ENCODE data around the gene NLRC3. TPM values are rescaled to one million over a fixed set of nuclear protein-coding genes. Genes with fewer than 3 reads are reported as not detected.

NLRC3 gene
- total RNA-seq, 1 experiment from 2014 or later: 0.09 TPM

- BruUV-seq (replicated peaks): TSS peak; percentile 22
- Histone ChIP-seq H3K36me3 (ENCODE audit: insufficient read depth, low read length, poor library complexity, severe bottlenecking) (no peaks in the 10 kb centered on the region), H3K9me3 (ENCODE audit: low read depth, low read length, poor library complexity, severe bottlenecking) (no peaks in the 10 kb centered on the region), H3K4me3 (ENCODE audit: low read depth, low read length, poor library complexity, severe bottlenecking) (no peak overlapping the region), H3K4me1 (ENCODE audit: insufficient read depth, low read length, poor library complexity, severe bottlenecking) (peaks cover 15% of the 10 kb centered on the region), H3K27me3 (replicated peaks; ENCODE audit: insufficient read depth, low read depth, low read length, poor library complexity) (no peaks in the 10 kb centered on the region), H3K27ac (ENCODE audit: low read depth, low read length, poor library complexity, severe bottlenecking) (no peak overlapping the region)
- ChIA-PET POLR2A (ENCODE audit: low non-redundant PET) (no interaction called here), CTCF (no interaction called here)
- TF ChIP-seq EZH2 (IDR thresholded peaks at IDR 0.05; ENCODE audit: borderline replicate concordance, low read depth, low read length, poor library complexity, severe bottlenecking): no peak
- DNase-seq (ENCODE audit: low spot score): no peak
- intact Hi-C loops (cut with micrococcal nuclease; ENCODE audit: unreplicated experiment): no loop called here
Observed at GRCh38 chr16:3623642-3624041, 46.4 kb upstream of the NLRC3 start.

- Histone ChIP-seq H3K4me1 (ENCODE audit: insufficient read depth, low read length, poor library complexity, severe bottlenecking) (no peaks in the 10 kb centered on the region), H3K36me3 (ENCODE audit: insufficient read depth, low read length, poor library complexity, severe bottlenecking) (peaks cover 4% of the 10 kb centered on the region), H3K4me3 (ENCODE audit: low read depth, low read length, poor library complexity, severe bottlenecking) (no peak overlapping the region), H3K27me3 (replicated peaks; ENCODE audit: insufficient read depth, low read depth, low read length, poor library complexity) (no peaks in the 10 kb centered on the region), H3K27ac (ENCODE audit: low read depth, low read length, poor library complexity, severe bottlenecking) (no peak overlapping the region), H3K9me3 (ENCODE audit: low read depth, low read length, poor library complexity, severe bottlenecking) (no peaks in the 10 kb centered on the region)
- DNase-seq (ENCODE audit: low spot score): no peak
- intact Hi-C loops (cut with micrococcal nuclease; ENCODE audit: unreplicated experiment): no loop called here
- BruUV-seq (replicated peaks): no TSS peak
- POLR2A ChIA-PET (ENCODE audit: low non-redundant PET): no interaction called here
- TF ChIP-seq EZH2 (IDR thresholded peaks at IDR 0.05; ENCODE audit: borderline replicate concordance, low read depth, low read length, poor library complexity, severe bottlenecking): no peak
- no peak for TF ChIP-seq CTCF (conservative IDR thresholded peaks at IDR 0.05; ENCODE audit: low read depth, low read length)
- CTCF ChIA-PET: no interaction called here
Observed at GRCh38 chr16:3618769-3619141, 41.6 kb upstream of the NLRC3 start.

GRCh38 chr16:3612510-3613466, 35.6 kb upstream of the NLRC3 start:
- H3K27me3 ChIP-seq (replicated peaks; ENCODE audit: insufficient read depth, low read depth, low read length, poor library complexity): no peaks in the 10 kb centered on the region
- ChIA-PET CTCF (no interaction called here), POLR2A (ENCODE audit: low non-redundant PET) (no interaction called here)
- TF ChIP-seq EZH2 (IDR thresholded peaks at IDR 0.05; ENCODE audit: borderline replicate concordance, low read depth, low read length, poor library complexity, severe bottlenecking) (no peak), CTCF (conservative IDR thresholded peaks at IDR 0.05; ENCODE audit: low read depth, low read length) (no peak)
- H3K27ac ChIP-seq (ENCODE audit: low read depth, low read length, poor library complexity, severe bottlenecking): no peak overlapping the region
- DNase-seq (ENCODE audit: low spot score): no peak
- intact Hi-C loops (cut with micrococcal nuclease; ENCODE audit: unreplicated experiment): no loop called here
- H3K4me3 ChIP-seq (ENCODE audit: low read depth, low read length, poor library complexity, severe bottlenecking): peak overlapping the region; percentile 92
- no TSS peak for BruUV-seq (replicated peaks)
- no peaks in the 10 kb centered on the region for H3K9me3 ChIP-seq (ENCODE audit: low read depth, low read length, poor library complexity, severe bottlenecking)
- peaks cover 4% of the 10 kb centered on the region for H3K36me3 ChIP-seq (ENCODE audit: insufficient read depth, low read length, poor library complexity, severe bottlenecking)
- H3K4me1 ChIP-seq (ENCODE audit: insufficient read depth, low read length, poor library complexity, severe bottlenecking): peaks cover 8% of the 10 kb centered on the region
